ENCODE results near the gene TMC2. TPM values are rescaled to one million over a fixed set of nuclear protein-coding genes. Genes with fewer than 3 reads are reported as not detected.

Gene TMC2
- polyA plus RNA-seq, 1 of the 3 experiments (the other 2 are of a cell fraction) = not detected

DNA sequence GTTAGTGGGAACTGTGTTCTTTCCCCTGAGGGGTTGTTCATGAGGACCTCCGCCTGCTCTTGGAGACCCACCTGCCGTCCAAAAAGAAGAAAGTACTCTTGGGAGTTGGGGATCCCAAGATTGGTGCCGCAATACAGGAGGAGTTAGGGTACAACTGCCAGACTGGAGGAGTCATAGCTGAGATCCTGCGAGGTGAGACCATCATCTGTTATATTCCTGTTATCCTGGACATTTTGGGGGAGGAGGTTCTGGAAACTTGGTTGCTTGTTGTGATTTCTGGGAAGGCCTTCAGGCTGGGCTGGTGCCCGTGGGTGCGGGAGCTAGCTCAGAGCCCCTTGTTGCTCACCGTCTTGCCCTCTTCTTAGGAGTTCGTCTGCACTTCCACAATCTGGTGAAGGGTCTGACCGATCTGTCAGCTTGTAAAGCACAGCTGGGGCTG lies 118.0 kb downstream of the TMC2 start:
- peaks cover 44 to 54% of the 10 kb centered on the region in 2 experiments for H3K36me3 ChIP-seq (replicated peaks in 1 of 2; ENCODE audit: control insufficient read depth in 1 of 2, insufficient read depth in 2 of 2, low read length in 1 of 2)
- peaks cover 45% of the 10 kb centered on the region for H4K20me1 ChIP-seq (ENCODE audit: insufficient read depth)
- no peak overlapping the region; a peak in 2 of 4 replicates for H3K27ac ChIP-seq (ENCODE audit: low read depth in 2 of 2, low read length in 1 of 2)
- CTCF ChIA-PET = interaction anchor here (10.6 kb wide), 1 partner anchor 132 kb away, joined by 133 read pairs; no protein-coding TSS in a partner anchor
- H3K4me3 ChIP-seq (ENCODE audit: low read depth in 2 of 2, low read length in 1 of 2) = peak overlapping the region; percentile 72 to 94
- WGBS (ENCODE audit: low lambda C conversion rate) = 60% methylated on average over 7 of the region's 9 CpGs
- peaks cover 6 to 18% of the 10 kb centered on the region in 2 experiments; a peak in 3 of 4 replicates for H3K4me1 ChIP-seq (ENCODE audit: control insufficient read depth in 1 of 2, insufficient read depth in 2 of 2, low read depth in 1 of 2, low read length in 1 of 2)
- H3K9me2 ChIP-seq = no peaks in the 10 kb centered on the region
- H3F3A ChIP-seq (replicated peaks; ENCODE audit: insufficient read depth) = peaks cover 48% of the 10 kb centered on the region
- H3K9me3 ChIP-seq = no peaks in the 10 kb centered on the region
- H3K79me2 ChIP-seq (ENCODE audit: insufficient read depth) = peaks cover 58% of the 10 kb centered on the region
- peak overlapping the region; percentile 97; the same call in 1 of the 2 replicates for H3K9ac ChIP-seq
- H2AFZ ChIP-seq (ENCODE audit: low read depth) = no peak overlapping the region
- POLR2A ChIA-PET = interaction anchor here (2.2 kb wide), 1 partner anchor 10 kb away, joined by 8 read pairs; the partner anchor contains the start of gene IDH3B
- DNase-seq = no peak
- H3K27me3 ChIP-seq (ENCODE audit: insufficient read depth) = no peaks in the 10 kb centered on the region
- peak overlapping the region; percentile 78 for H3K4me2 ChIP-seq
- TF ChIP-seq, protein P1, sequence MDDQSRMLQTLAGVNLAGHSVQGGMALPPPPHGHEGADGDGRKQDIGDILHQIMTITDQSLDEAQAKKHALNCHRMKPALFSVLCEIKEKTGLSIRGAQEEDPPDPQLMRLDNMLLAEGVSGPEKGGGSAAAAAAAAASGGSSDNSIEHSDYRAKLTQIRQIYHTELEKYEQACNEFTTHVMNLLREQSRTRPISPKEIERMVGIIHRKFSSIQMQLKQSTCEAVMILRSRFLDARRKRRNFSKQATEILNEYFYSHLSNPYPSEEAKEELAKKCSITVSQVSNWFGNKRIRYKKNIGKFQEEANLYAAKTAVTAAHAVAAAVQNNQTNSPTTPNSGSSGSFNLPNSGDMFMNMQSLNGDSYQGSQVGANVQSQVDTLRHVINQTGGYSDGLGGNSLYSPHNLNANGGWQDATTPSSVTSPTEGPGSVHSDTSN (IDR thresholded peaks at IDR 0.05) = no peak
- TF ChIP-seq, protein P2, sequence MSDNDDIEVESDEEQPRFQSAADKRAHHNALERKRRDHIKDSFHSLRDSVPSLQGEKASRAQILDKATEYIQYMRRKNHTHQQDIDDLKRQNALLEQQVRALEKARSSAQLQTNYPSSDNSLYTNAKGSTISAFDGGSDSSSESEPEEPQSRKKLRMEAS (IDR thresholded peaks at IDR 0.05; ENCODE audit: low read depth) = no peak
- TF ChIP-seq ELF1 (IDR thresholded peaks at IDR 0.05) (no peak), TEAD4 (IDR thresholded peaks at IDR 0.05; ENCODE audit: borderline replicate concordance, insufficient read depth) (no peak)

DNA sequence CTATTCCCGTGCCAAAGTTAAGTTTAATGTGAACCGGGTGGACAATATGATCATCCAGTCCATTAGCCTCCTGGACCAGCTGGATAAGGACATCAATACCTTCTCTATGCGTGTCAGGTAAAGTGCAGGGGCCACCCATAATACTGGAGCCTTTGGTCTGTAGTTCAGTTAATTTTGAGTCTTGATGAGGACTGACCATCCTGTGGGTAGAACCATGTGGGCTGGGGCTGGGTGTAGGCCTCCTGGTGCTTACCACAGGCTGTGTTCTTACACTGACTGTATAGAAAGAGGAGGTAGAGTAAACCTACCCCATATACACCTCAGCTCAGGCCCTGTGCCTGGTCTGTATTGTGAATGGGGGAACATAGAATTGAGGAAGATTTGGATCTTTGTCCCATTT lies 118.5 kb downstream of the TMC2 start:
- Histone ChIP-seq H3K4me1 (ENCODE audit: control insufficient read depth in 1 of 2, insufficient read depth in 2 of 2, low read depth in 1 of 2, low read length in 1 of 2) (peaks cover 6 to 18% of the 10 kb centered on the region in 2 experiments; a peak in 3 of 4 replicates), H3K4me3 (ENCODE audit: low read depth in 2 of 2, low read length in 1 of 2) (no peak overlapping the region), H3K4me2 (peak overlapping the region; percentile 78), H3K27ac (ENCODE audit: low read depth in 2 of 2, low read length in 1 of 2) (no peak overlapping the region; a peak in 1 of 4 replicates), H4K20me1 (ENCODE audit: insufficient read depth) (peaks cover 45% of the 10 kb centered on the region), H3K27me3 (ENCODE audit: insufficient read depth) (no peaks in the 10 kb centered on the region), H3K9me2 (no peaks in the 10 kb centered on the region), H3F3A (replicated peaks; ENCODE audit: insufficient read depth) (peaks cover 51% of the 10 kb centered on the region), H2AFZ (ENCODE audit: low read depth) (no peak overlapping the region), H3K36me3 (replicated peaks in 1 of 2; ENCODE audit: control insufficient read depth in 1 of 2, insufficient read depth in 2 of 2, low read length in 1 of 2) (peaks cover 44 to 59% of the 10 kb centered on the region in 2 experiments), H3K9me3 (no peaks in the 10 kb centered on the region), H3K9ac (0 out of 2 replicates have a peak overlapping the region, but pooled peaks have one; percentile 97), H3K79me2 (ENCODE audit: insufficient read depth) (peaks cover 58% of the 10 kb centered on the region)
- CTCF ChIA-PET = interaction anchor here (10.6 kb wide), 1 partner anchor 133 kb away, joined by 133 read pairs; no protein-coding TSS in a partner anchor
- 72% methylated on average over 3 of the region's 3 CpGs for WGBS (ENCODE audit: low lambda C conversion rate)
- POLR2A ChIA-PET = interaction anchor here (2.2 kb wide), 1 partner anchor 9 kb away, joined by 8 read pairs; the partner anchor contains the start of gene IDH3B
- TF ChIP-seq RFX5 (IDR thresholded peaks at IDR 0.05; ENCODE audit: low read length) = no peak
- TF ChIP-seq, protein P3, sequence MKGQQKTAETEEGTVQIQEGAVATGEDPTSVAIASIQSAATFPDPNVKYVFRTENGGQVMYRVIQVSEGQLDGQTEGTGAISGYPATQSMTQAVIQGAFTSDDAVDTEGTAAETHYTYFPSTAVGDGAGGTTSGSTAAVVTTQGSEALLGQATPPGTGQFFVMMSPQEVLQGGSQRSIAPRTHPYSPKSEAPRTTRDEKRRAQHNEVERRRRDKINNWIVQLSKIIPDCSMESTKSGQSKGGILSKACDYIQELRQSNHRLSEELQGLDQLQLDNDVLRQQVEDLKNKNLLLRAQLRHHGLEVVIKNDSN (IDR thresholded peaks at IDR 0.05; ENCODE audit: borderline replicate concordance, low read depth) = no peak
- no peak for TF ChIP-seq SMC3 (IDR thresholded peaks at IDR 0.05; ENCODE audit: low read depth, low read length)
- TF ChIP-seq FOXM1 (IDR thresholded peaks at IDR 0.05; ENCODE audit: low read depth) = no peak
- no peak for TF ChIP-seq RAD21 (IDR thresholded peaks at IDR 0.05; ENCODE audit: low read length)
- TF ChIP-seq, protein P4, sequence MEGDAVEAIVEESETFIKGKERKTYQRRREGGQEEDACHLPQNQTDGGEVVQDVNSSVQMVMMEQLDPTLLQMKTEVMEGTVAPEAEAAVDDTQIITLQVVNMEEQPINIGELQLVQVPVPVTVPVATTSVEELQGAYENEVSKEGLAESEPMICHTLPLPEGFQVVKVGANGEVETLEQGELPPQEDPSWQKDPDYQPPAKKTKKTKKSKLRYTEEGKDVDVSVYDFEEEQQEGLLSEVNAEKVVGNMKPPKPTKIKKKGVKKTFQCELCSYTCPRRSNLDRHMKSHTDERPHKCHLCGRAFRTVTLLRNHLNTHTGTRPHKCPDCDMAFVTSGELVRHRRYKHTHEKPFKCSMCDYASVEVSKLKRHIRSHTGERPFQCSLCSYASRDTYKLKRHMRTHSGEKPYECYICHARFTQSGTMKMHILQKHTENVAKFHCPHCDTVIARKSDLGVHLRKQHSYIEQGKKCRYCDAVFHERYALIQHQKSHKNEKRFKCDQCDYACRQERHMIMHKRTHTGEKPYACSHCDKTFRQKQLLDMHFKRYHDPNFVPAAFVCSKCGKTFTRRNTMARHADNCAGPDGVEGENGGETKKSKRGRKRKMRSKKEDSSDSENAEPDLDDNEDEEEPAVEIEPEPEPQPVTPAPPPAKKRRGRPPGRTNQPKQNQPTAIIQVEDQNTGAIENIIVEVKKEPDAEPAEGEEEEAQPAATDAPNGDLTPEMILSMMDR (IDR thresholded peaks at IDR 0.05) = no peak
- TF ChIP-seq, protein P1 (IDR thresholded peaks at IDR 0.05) = no peak
- TF ChIP-seq POLR2AphosphoS5 (IDR thresholded peaks at IDR 0.05; ENCODE audit: low read depth, low read length) = no peak
- TF ChIP-seq, protein P2 (IDR thresholded peaks at IDR 0.05; ENCODE audit: low read depth) = no peak
- TF ChIP-seq NRF1 (IDR thresholded peaks at IDR 0.05; ENCODE audit: low read depth, low read length) = no peak
- no peak for TF ChIP-seq JUND (IDR thresholded peaks at IDR 0.05)
- TF ChIP-seq GATA2 (CRISPR knock-in tag; IDR thresholded peaks at IDR 0.05) = no peak
- TF ChIP-seq YY1 (IDR thresholded peaks at IDR 0.05; ENCODE audit: low read depth) = no peak
- TF ChIP-seq RCOR1 (IDR thresholded peaks at IDR 0.05; ENCODE audit: low read length) = no peak
- TF ChIP-seq FOSL2 (IDR thresholded peaks at IDR 0.05; ENCODE audit: borderline replicate concordance, low read depth) = no peak
- TF ChIP-seq RXRA (IDR thresholded peaks at IDR 0.05; ENCODE audit: borderline replicate concordance, low read depth) = no peak
- TF ChIP-seq EP300 (IDR thresholded peaks at IDR 0.05; ENCODE audit: borderline replicate concordance in 1 of 2, low read depth in 1 of 2, low read length in 1 of 2) = no peak
- no peak for TF ChIP-seq FOXJ3 (CRISPR knock-in tag; IDR thresholded peaks at IDR 0.05)
- no peak for TF ChIP-seq MXI1 (IDR thresholded peaks at IDR 0.05; ENCODE audit: low read depth, low read length)
- DNase-seq = no peak
